Measurements from ENCODE around the gene TNKS2.
"Not testable (repeated sequence)": the region's sequence is repeated elsewhere in the genome, so short reads cannot be mapped to it uniquely, and the experiment has no call there.

The TNKS2 gene

GRCh38 chr10:91893051-91893450 lies 94.8 kb downstream of the TNKS2 start:
- H3K4me3 ChIP-seq (replicated peaks in 1 of 2; ENCODE audit: low read depth in 2 of 2, low read length in 2 of 2) = no peak overlapping the region
- no peak for DNase-seq (ENCODE audit: low read depth in 2 of 2)
- TF ChIP-seq CTCF (IDR thresholded peaks at IDR 0.05; ENCODE audit: low read depth, low read length) = no peak

GRCh38 chr10:91894261-91894685 lies 96.0 kb downstream of the TNKS2 start:
- H3K4me3 ChIP-seq (replicated peaks in 1 of 2; ENCODE audit: low read depth in 2 of 2, low read length in 2 of 2); DNase-seq (ENCODE audit: low read depth in 2 of 2): not testable (repeated sequence)

GRCh38 chr10:91896212-91896756 lies 98.1 kb downstream of the TNKS2 start:
- no peak for DNase-seq (ENCODE audit: low read depth in 2 of 2)
- H3K4me3 ChIP-seq (replicated peaks in 1 of 2; ENCODE audit: low read depth in 2 of 2, low read length in 2 of 2) = no peak overlapping the region
- no peak for TF ChIP-seq CTCF (IDR thresholded peaks at IDR 0.05; ENCODE audit: low read depth, low read length)

- H3K4me3 ChIP-seq (replicated peaks in 1 of 2; ENCODE audit: low read depth in 2 of 2, low read length in 2 of 2) = no peak overlapping the region
- no peak for TF ChIP-seq CTCF (IDR thresholded peaks at IDR 0.05; ENCODE audit: low read depth, low read length)
- DNase-seq (ENCODE audit: low read depth in 2 of 2) = no peak
These were observed 99.2 kb downstream of the TNKS2 start for GRCh38 chr10:91897421-91897820.

- no peak for TF ChIP-seq CTCF (IDR thresholded peaks at IDR 0.05; ENCODE audit: low read depth, low read length)
- H3K4me3 ChIP-seq (replicated peaks in 1 of 2; ENCODE audit: low read depth in 2 of 2, low read length in 2 of 2) = no peak overlapping the region
- DNase-seq (ENCODE audit: low read depth in 2 of 2) = peak; percentile 93 to 96
These were observed 103.8 kb downstream of the TNKS2 start for GRCh38 chr10:91901784-91902677.

- H3K4me3 ChIP-seq (replicated peaks in 1 of 2; ENCODE audit: low read depth in 2 of 2, low read length in 2 of 2) = no peak overlapping the region
- DNase-seq (ENCODE audit: low read depth in 2 of 2) = peak in 1 of 2 donors; percentile 12
- no peak for TF ChIP-seq CTCF (IDR thresholded peaks at IDR 0.05; ENCODE audit: low read depth, low read length)
These were observed 108.9 kb downstream of the TNKS2 start for GRCh38 chr10:91907033-91907594.

- DNase-seq (ENCODE audit: low read depth in 2 of 2) = no peak
- TF ChIP-seq CTCF (IDR thresholded peaks at IDR 0.05; ENCODE audit: low read depth, low read length) = no peak
- peak overlapping the region; percentile 60 to 67 for H3K4me3 ChIP-seq (replicated peaks in 1 of 2; ENCODE audit: low read depth in 2 of 2, low read length in 2 of 2)
These were observed 109.7 kb downstream of the TNKS2 start for GRCh38 chr10:91907914-91908336.
